SK-N-MC (cell line): ENCODE measurements around the gene OR7A5.

Experiments
- EZH2 ChIP-seq: fragments of 200-600 bp; sonication (generic); IDR thresholded peaks from one replicate; pipeline ENCODE4 v1.6.1; 2017; ENCODE audit warnings: antibody characterized with exemption
- POLR2AphosphoS5 ChIP-seq: IDR thresholded peaks from 2 replicates; pipeline ENCODE4 v1.6.1; 2012; ENCODE audit warnings: mild to moderate bottlenecking, low read depth, low read length, borderline replicate concordance

DNA sequence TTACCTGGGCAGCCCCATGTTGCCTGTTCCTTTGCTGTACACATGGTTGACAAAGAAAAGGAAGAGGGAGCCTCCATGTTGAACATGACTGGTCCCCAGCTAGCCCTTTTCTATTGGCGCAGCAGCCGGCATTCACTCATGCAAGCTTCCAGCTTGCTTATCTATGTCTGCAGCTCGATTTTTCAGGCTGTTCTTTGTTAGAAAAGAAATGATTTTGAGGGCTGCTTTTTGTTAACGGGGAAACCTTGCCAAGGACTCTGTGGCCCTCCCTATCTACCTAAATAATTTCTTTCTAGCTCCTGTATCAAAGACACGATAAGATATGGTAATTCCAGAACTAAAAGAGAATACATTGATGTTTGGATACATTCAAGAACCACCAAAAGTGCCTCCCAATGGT lies 36.2 kb downstream of the OR7A5 start:
- TF ChIP-seq POLR2AphosphoS5 (no peak), EZH2 (no peak)
